Spleen (tissue), 11 donors: Measurements from ENCODE around the gene ZSWIM2. TPM values are rescaled to one million over a fixed set of nuclear protein-coding genes. Genes with fewer than 3 reads are reported as not detected.
"Not testable (repeated sequence)": the region's sequence is repeated elsewhere in the genome, so short reads cannot be mapped to it uniquely, and the experiment has no call there.

Source experiments
- DNase-seq: peaks from one replicate; pipeline ENCODE4 v3.0.0-alpha.2; 2020
- H3K27ac ChIP-seq, 8 donors: fragments of 200-600 bp; sonication (generic) in 7 of 8; 1 replicate in 4 of 8; 2 replicates in 4 of 8; pipeline versions ENCODE4 v1.5.0 to v1.8.0; 2016 to 2021; ENCODE audit warnings: inconsistent platforms in 4 of 8, mild to moderate bottlenecking in 4 of 8, moderate library complexity in 1 of 8
- H3K27me3 ChIP-seq, 7 donors: fragments of 200-600 bp; sonication (generic) in 6 of 7; replicated peaks in 1 of 7; 1 replicate in 4 of 7; 2 replicates in 3 of 7; pipeline versions ENCODE4 v1.5.0 to v1.8.0; 2016 to 2021; ENCODE audit warnings: inconsistent platforms in 3 of 7, mild to moderate bottlenecking in 1 of 7
- H3K36me3 ChIP-seq, 6 donors: fragments of 200-600 bp; sonication (generic) in 5 of 6; 1 replicate in 4 of 6; 2 replicates in 2 of 6; pipeline versions ENCODE4 v1.5.0 to v1.8.0; 2016 to 2021; ENCODE audit warnings: inconsistent platforms in 2 of 6
- H3K4me1 ChIP-seq, 6 donors: fragments of 200-600 bp; sonication (generic) in 5 of 6; 1 replicate in 3 of 6; 2 replicates in 3 of 6; pipeline versions ENCODE4 v1.5.0 to v1.8.0; 2016 to 2021; ENCODE audit warnings: inconsistent platforms in 3 of 6
- H3K4me3 ChIP-seq, 8 donors: fragments of 200-600 bp; sonication (generic) in 7 of 8; 1 replicate in 4 of 8; 2 replicates in 4 of 8; pipeline versions ENCODE4 v1.5.0 to v1.8.0; 2016 to 2021; ENCODE audit warnings: inconsistent platforms in 4 of 8, mild to moderate bottlenecking in 4 of 8, moderate library complexity in 2 of 8
- H3K9me3 ChIP-seq, 8 donors: fragments of 200-600 bp; sonication (generic) in 7 of 8; 1 replicate in 4 of 8; 2 replicates in 4 of 8; pipeline versions ENCODE4 v1.5.0 to v1.8.0; 2016 to 2021; ENCODE audit warnings: inconsistent platforms in 4 of 8
- CTCF ChIP-seq, 11 experiments: fragments of 200-600 bp in 7 of 11; fragments of 450-650 bp in 4 of 11; sonication (generic) in 4 of 11; IDR thresholded peaks in 8 of 11; conservative IDR thresholded peaks in 3 of 11; 1 replicate in 7 of 11; 2 replicates in 4 of 11; pipeline versions ENCODE4 v1.4.0 to v1.8.0; 2016 to 2021; ENCODE audit warnings: antibody characterized with exemption in 11 of 11, inconsistent platforms in 4 of 11, mild to moderate bottlenecking in 1 of 11
- POLR2A ChIP-seq, 3 donors: fragments of 450-650 bp; IDR thresholded peaks; one replicate each; pipeline ENCODE4 v1.5.1; 2017; ENCODE audit warnings: antibody characterized with exemption in 3 of 3, mild to moderate bottlenecking in 1 of 3
- POLR2AphosphoS5 ChIP-seq, 3 donors: sonication (generic); formaldehyde crosslinking; IDR thresholded peaks; one replicate each; pipeline ENCODE4 v1.5.1; 2017; ENCODE audit warnings: antibody characterized with exemption in 3 of 3
- WGBS, 5 donors: extraction: QIAGEN DNeasy Blood & Tissue Kit in 3 of 5; methylation state at CpG; one replicate each; pipeline versions ENCODE4 v1.1.5 to v1.1.7; 2013 to 2018; 5-methylcytosine and 5-hydroxymethylcytosine counted together
- intact Hi-C: fragments of 100-400 bp; cut with DNase I; formaldehyde crosslinking; loops from one replicate; pipeline ENCODE4 v1.15.0; 2023; ENCODE audit warnings: low total_unique reads
- polyA plus RNA-seq, 3 donors: library from polyadenylated mRNA; stranded (reverse); fragments of 200-250 nt; gene quantifications; one replicate each; pipeline ENCODE4 v1.2.1, GENCODE V29; 2013
- total RNA-seq, 7 donors: library from RNA; depleted of rRNA in 3 of 7; stranded (reverse); fragments of >200 nt in 3 of 7; fragmentation: NEBNext Ultra II Directional in 4 of 7; extraction: Animal tissue kit (Norgen Biotek cat#: 25700) in 4 of 7; gene quantifications; one replicate each; pipeline versions ENCODE4 v1.1.0 to v1.2.1, GENCODE V29; 2016 to 2021
- donor health status: healthy with polysubstance abuse.
- donor health status: DM: no; HTN: no; CAD: no; lungs with moderate emphysema.
- donor health status: DM: no; HTN: no; CAD: no.
- donor health status: Bipolar disorder and iron deficiency.
- donor health status: healthy.
- donor health status: DM: no; HTN: no; CAD: no.
- donor health status: DM: yes; HTN: yes; CAD: no.

The ZSWIM2 gene
- total and polyA plus RNA-seq, 10 donors: not detected

GRCh38 chr2:186806591-186806990 lies 42.4 kb downstream of the ZSWIM2 start:
- H3K27me3 ChIP-seq: no peaks in the 10 kb centered on the region
- H3K9me3 ChIP-seq: peaks cover 0 to 21% (median 6%) of the 10 kb centered on the region in 8 donors
- WGBS, 5 donors: 86 to 96% (median 89%) methylated on average over 1 of the region's 1 CpG
- no peak overlapping the region for H3K4me3 ChIP-seq
- no peaks in the 10 kb centered on the region for H3K4me1 ChIP-seq
- intact Hi-C loops: no loop called here
- no peak for TF ChIP-seq POLR2AphosphoS5 (IDR thresholded peaks at IDR 0.05)
- no peak for TF ChIP-seq POLR2A (IDR thresholded peaks at IDR 0.05)
- TF ChIP-seq CTCF (IDR thresholded peaks at IDR 0.05 in 8 of 11, conservative IDR thresholded peaks at IDR 0.05 in 3 of 11): no peak
- H3K36me3 ChIP-seq: no peaks in the 10 kb centered on the region
- no peak for DNase-seq
- no peak overlapping the region for H3K27ac ChIP-seq

GRCh38 chr2:186798604-186799003 lies 50.4 kb downstream of the ZSWIM2 start:
- H3K4me1 ChIP-seq, intact Hi-C loops, H3K4me3 ChIP-seq, H3K36me3 ChIP-seq, H3K27me3 ChIP-seq, DNase-seq, H3K27ac ChIP-seq: not testable (repeated sequence)
- 71 to 96% (median 88%) methylated on average over 1 of the region's 1 CpG for WGBS, 5 donors
- peaks cover 0 to 21% (median 2%) of the 10 kb centered on the region in 8 donors for H3K9me3 ChIP-seq

- WGBS, 5 donors: 81 to 95% (median 88%) methylated on average over 4 of the region's 4 CpGs
Measured at GRCh38 chr2:186784930-186785329, 64.0 kb downstream of the ZSWIM2 start.

DNA sequence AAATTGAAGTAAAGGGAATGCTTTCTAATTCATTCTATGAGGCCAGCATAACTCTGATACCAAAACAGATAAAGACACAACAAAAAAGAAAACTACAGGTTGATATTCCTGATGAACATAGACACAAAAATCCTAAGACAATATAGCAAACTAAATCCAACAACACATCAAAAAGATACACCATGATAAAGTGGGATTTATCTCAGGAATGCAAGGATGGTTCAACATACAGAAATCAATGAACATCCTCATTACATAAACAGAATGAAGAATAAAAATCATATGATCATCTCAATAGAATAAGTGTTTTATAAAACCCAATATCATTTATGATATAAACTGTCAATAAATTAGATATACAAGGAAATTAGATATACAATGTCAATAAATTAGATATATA lies 65.7 kb downstream of the ZSWIM2 start:
- intact Hi-C loops: no loop called here
- Histone ChIP-seq H3K27ac (no peak overlapping the region), H3K9me3 (peaks cover 4 to 68% (median 42%) of the 10 kb centered on the region in 8 donors), H3K27me3 (no peaks in the 10 kb centered on the region), H3K4me1 (no peaks in the 10 kb centered on the region), H3K36me3 (no peaks in the 10 kb centered on the region), H3K4me3 (no peak overlapping the region)
- no peak for DNase-seq
- TF ChIP-seq POLR2AphosphoS5 (IDR thresholded peaks at IDR 0.05): no peak
- no peak for TF ChIP-seq POLR2A (IDR thresholded peaks at IDR 0.05)
- no peak for TF ChIP-seq CTCF (IDR thresholded peaks at IDR 0.05 in 8 of 11, conservative IDR thresholded peaks at IDR 0.05 in 3 of 11)

More at GRCh38 chr2:186784930-186785329, 64.0 kb downstream of the ZSWIM2 start:
- Histone ChIP-seq H3K9me3 (peaks cover 4 to 74% (median 43%) of the 10 kb centered on the region in 8 donors), H3K36me3 (no peaks in the 10 kb centered on the region), H3K27ac (no peak overlapping the region), H3K27me3 (no peaks in the 10 kb centered on the region), H3K4me3 (no peak overlapping the region), H3K4me1 (no peaks in the 10 kb centered on the region)
- TF ChIP-seq POLR2AphosphoS5 (IDR thresholded peaks at IDR 0.05) (no peak), CTCF (IDR thresholded peaks at IDR 0.05 in 8 of 11, conservative IDR thresholded peaks at IDR 0.05 in 3 of 11) (no peak), POLR2A (IDR thresholded peaks at IDR 0.05) (no peak)
- intact Hi-C loops: no loop called here
- no peak for DNase-seq
